HepG2 (cell line): ENCODE data around the gene IFI35. TPM values are rescaled to one million over a fixed set of nuclear protein-coding genes. Genes with fewer than 3 reads are reported as not detected.

Experiments
- FOXP1 ChIP-seq, 2 experiments: fragments of 450-650 bp in 1 of 2; IDR thresholded peaks; 2 replicates each; pipeline ENCODE4 v1.6.1; 2017 to 2018; ENCODE audit warnings: antibody characterized with exemption in 1 of 2
- HNRNPLL ChIP-seq: fragments of 200-400 bp; formaldehyde crosslinking; IDR thresholded peaks from 2 replicates; pipeline ENCODE4 v1.6.1; 2017; ENCODE audit warnings: mild to moderate bottlenecking, low read depth, low read length; ENCODE audit not compliant: poor library complexity, severe bottlenecking
- KLF11 ChIP-seq: IDR thresholded peaks from 2 replicates; pipeline ENCODE4 v1.6.1; 2016; ENCODE audit warnings: missing compliant biosample characterization
- MBD4 ChIP-seq: IDR thresholded peaks from 2 replicates; pipeline ENCODE4 v1.6.1; 2012; ENCODE audit warnings: low read length, inconsistent platforms, borderline replicate concordance
- MED1 ChIP-seq: sonication (generic); formaldehyde crosslinking; IDR thresholded peaks from 2 replicates; pipeline ENCODE4 v1.4.0; 2020; ENCODE audit warnings: missing genetic modification reagents
- MEIS2 ChIP-seq: sonication (generic); formaldehyde crosslinking; IDR thresholded peaks from 2 replicates; pipeline ENCODE4 v1.9.0; 2021; ENCODE audit warnings: mild to moderate bottlenecking, missing genetic modification reagents
- PHF5A ChIP-seq: IDR thresholded peaks from one replicate; pipeline ENCODE4 v1.6.1; 2018; ENCODE audit warnings: low read depth, missing genetic modification reagents; ENCODE audit not compliant: unreplicated experiment
- RBM39 ChIP-seq: fragments of 200-400 bp; formaldehyde crosslinking; IDR thresholded peaks from one replicate; pipeline ENCODE4 v1.6.1; 2018; ENCODE audit warnings: antibody characterized with exemption, mild to moderate bottlenecking, low read depth, low read length; ENCODE audit not compliant: poor library complexity, severe bottlenecking
- SCMH1 ChIP-seq: sonication (generic); formaldehyde crosslinking; IDR thresholded peaks from 2 replicates; pipeline ENCODE4 v1.9.0; 2021; ENCODE audit warnings: missing genetic modification reagents, mild to moderate bottlenecking, borderline replicate concordance
- SMC3 ChIP-seq: IDR thresholded peaks from 2 replicates; pipeline ENCODE4 v1.6.1; 2011; ENCODE audit warnings: low read length, improper control_type of control experiment
- TCF12 ChIP-seq, 2 experiments: fragments of 450-650 bp in 1 of 2; sonication (generic) in 1 of 2; formaldehyde crosslinking in 1 of 2; IDR thresholded peaks; 2 replicates each; pipeline versions ENCODE4 v1.6.1 to v1.8.0; 2017 to 2022; ENCODE audit warnings: antibody characterized with exemption in 1 of 2, mild to moderate bottlenecking in 1 of 2, missing genetic modification reagents in 1 of 2, moderate library complexity in 1 of 2
- TEAD2 ChIP-seq: sonication (generic); formaldehyde crosslinking; IDR thresholded peaks from 2 replicates; pipeline ENCODE4 v1.9.0; 2021; ENCODE audit warnings: missing genetic modification reagents
- ZNF543 ChIP-seq: sonication (generic); formaldehyde crosslinking; IDR thresholded peaks from 2 replicates; pipeline ENCODE4 v1.4.0; 2020; ENCODE audit warnings: mild to moderate bottlenecking, missing genetic modification reagents
- ZNF598 ChIP-seq: sonication (generic); formaldehyde crosslinking; IDR thresholded peaks from 2 replicates; pipeline ENCODE4 v1.5.1; 2020; ENCODE audit warnings: mild to moderate bottlenecking, missing genetic modification reagents, borderline replicate concordance
- ZNF792 ChIP-seq: IDR thresholded peaks from 2 replicates; pipeline ENCODE4 v1.6.1; 2016
- ZNF883 ChIP-seq: sonication (generic); formaldehyde crosslinking; IDR thresholded peaks from 2 replicates; pipeline ENCODE4 v1.5.1; 2020; ENCODE audit warnings: mild to moderate bottlenecking, missing genetic modification reagents; ENCODE audit errors: not compliant biosample characterization
- polyA plus RNA-seq, 8 experiments: library from polyadenylated mRNA; depleted of rRNA in 3 of 8; stranded (reverse) in 7 of 8; unstranded in 1 of 8; fragments of >200 nt; fragmentation: Illumina TruSeq in 4 of 8; extraction: Trizol in 4 of 8; gene quantifications; 2 replicates each; pipeline versions ENCODE4 v1.2.1 to v1.2.3, GENCODE V29; 2011 to 2016; ENCODE audit warnings: low read depth in 4 of 8, missing spikeins in 1 of 8, mixed read lengths in 1 of 8; ENCODE audit not compliant: insufficient read depth in 1 of 8
- total RNA-seq, 5 experiments: library from RNA; depleted of rRNA; stranded (reverse); fragments of >200 nt; fragmentation: Illumina TruSeq; extraction: Trizol; gene quantifications; 2 replicates each; pipeline ENCODE4 v1.2.3, GENCODE V29; 2016; ENCODE audit warnings: low read depth in 1 of 5
- TF ChIP-seq, protein P1 (sequence below): sonication (generic); formaldehyde crosslinking; IDR thresholded peaks from 2 replicates; pipeline ENCODE4 v1.5.0; 2020; ENCODE audit warnings: mild to moderate bottlenecking, missing genetic modification reagents
- TF ChIP-seq, protein P2 (sequence below): sonication (generic); formaldehyde crosslinking; IDR thresholded peaks from 2 replicates; pipeline ENCODE4 v1.4.0; 2020; ENCODE audit warnings: missing genetic modification reagents
- TF ChIP-seq, protein P3 (sequence below): sonication (generic); formaldehyde crosslinking; IDR thresholded peaks from 2 replicates; pipeline ENCODE4 v1.4.0; 2020; ENCODE audit warnings: missing genetic modification reagents
- TF ChIP-seq, protein P4 (sequence below): IDR thresholded peaks from 2 replicates; pipeline ENCODE4 v1.4.0; 2020; ENCODE audit warnings: mild to moderate bottlenecking, missing genetic modification reagents

IFI35 gene
- total and polyA plus RNA-seq, 2 of the 13 experiments (the other 11 are each of a cell fraction or from before 2014, with no cell fraction given), result 28.9 to 38.1 TPM

DNA sequence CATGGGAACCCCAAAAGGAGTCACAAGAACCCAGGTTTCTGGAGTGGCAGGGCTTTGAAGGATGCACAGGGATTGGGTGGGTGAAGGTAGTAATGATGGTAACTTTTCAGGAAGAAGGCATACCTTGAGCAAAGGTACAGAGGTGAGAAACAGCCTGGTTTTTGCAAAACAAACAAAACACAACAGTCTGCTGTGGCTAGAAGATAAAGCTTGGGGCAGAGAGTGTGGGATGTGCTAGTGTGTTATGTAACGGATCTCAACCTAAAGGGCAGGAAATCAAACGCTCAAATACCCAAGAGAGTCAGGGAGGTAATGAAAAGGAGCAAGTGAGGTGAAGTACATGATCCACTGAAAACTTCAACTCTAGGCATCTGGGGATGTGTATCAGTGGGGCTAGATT lies 31.3 kb upstream of the IFI35 start (continued):
- peak; percentile 48; the same call in 1 of the 2 replicates for TF ChIP-seq ZNF792
- no peak for TF ChIP-seq SCMH1 (CRISPR knock-in tag)
- no peak for TF ChIP-seq ZNF598 (CRISPR knock-in tag)
- TF ChIP-seq, protein P1, sequence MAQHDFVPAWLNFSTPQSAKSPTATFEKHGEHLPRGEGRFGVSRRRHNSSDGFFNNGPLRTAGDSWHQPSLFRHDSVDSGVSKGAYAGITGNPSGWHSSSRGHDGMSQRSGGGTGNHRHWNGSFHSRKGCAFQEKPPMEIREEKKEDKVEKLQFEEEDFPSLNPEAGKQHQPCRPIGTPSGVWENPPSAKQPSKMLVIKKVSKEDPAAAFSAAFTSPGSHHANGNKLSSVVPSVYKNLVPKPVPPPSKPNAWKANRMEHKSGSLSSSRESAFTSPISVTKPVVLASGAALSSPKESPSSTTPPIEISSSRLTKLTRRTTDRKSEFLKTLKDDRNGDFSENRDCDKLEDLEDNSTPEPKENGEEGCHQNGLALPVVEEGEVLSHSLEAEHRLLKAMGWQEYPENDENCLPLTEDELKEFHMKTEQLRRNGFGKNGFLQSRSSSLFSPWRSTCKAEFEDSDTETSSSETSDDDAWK (CRISPR knock-in tag), result no peak
- no peak for TF ChIP-seq PHF5A
- TF ChIP-seq, protein P2, sequence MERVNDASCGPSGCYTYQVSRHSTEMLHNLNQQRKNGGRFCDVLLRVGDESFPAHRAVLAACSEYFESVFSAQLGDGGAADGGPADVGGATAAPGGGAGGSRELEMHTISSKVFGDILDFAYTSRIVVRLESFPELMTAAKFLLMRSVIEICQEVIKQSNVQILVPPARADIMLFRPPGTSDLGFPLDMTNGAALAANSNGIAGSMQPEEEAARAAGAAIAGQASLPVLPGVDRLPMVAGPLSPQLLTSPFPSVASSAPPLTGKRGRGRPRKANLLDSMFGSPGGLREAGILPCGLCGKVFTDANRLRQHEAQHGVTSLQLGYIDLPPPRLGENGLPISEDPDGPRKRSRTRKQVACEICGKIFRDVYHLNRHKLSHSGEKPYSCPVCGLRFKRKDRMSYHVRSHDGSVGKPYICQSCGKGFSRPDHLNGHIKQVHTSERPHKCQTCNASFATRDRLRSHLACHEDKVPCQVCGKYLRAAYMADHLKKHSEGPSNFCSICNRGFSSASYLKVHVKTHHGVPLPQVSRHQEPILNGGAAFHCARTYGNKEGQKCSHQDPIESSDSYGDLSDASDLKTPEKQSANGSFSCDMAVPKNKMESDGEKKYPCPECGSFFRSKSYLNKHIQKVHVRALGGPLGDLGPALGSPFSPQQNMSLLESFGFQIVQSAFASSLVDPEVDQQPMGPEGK, result no peak
- no peak for TF ChIP-seq TEAD2 (CRISPR knock-in tag)
- no peak for TF ChIP-seq RBM39
- no peak for TF ChIP-seq ZNF883 (CRISPR knock-in tag)
- no peak for TF ChIP-seq MEIS2 (CRISPR knock-in tag)
- TF ChIP-seq, protein P3, sequence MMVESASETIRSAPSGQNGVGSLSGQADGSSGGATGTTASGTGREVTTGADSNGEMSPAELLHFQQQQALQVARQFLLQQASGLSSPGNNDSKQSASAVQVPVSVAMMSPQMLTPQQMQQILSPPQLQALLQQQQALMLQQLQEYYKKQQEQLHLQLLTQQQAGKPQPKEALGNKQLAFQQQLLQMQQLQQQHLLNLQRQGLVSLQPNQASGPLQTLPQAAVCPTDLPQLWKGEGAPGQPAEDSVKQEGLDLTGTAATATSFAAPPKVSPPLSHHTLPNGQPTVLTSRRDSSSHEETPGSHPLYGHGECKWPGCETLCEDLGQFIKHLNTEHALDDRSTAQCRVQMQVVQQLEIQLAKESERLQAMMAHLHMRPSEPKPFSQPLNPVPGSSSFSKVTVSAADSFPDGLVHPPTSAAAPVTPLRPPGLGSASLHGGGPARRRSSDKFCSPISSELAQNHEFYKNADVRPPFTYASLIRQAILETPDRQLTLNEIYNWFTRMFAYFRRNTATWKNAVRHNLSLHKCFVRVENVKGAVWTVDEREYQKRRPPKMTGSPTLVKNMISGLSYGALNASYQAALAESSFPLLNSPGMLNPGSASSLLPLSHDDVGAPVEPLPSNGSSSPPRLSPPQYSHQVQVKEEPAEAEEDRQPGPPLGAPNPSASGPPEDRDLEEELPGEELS (CRISPR knock-in tag), result peak; percentile 64; the same call in 1 of the 2 replicates
- no peak for TF ChIP-seq HNRNPLL
- no peak for TF ChIP-seq SMC3
- no peak for TF ChIP-seq TCF12 (IDR thresholded peaks at IDR 0.05)
- TF ChIP-seq TCF12 (CRISPR knock-in tag; IDR thresholded peaks at IDR 0.05), result no peak
- 0 out of 2 replicates have a peak, but pooled peaks have one; percentile 10 for TF ChIP-seq MED1 (CRISPR knock-in tag)
- TF ChIP-seq, protein P4, sequence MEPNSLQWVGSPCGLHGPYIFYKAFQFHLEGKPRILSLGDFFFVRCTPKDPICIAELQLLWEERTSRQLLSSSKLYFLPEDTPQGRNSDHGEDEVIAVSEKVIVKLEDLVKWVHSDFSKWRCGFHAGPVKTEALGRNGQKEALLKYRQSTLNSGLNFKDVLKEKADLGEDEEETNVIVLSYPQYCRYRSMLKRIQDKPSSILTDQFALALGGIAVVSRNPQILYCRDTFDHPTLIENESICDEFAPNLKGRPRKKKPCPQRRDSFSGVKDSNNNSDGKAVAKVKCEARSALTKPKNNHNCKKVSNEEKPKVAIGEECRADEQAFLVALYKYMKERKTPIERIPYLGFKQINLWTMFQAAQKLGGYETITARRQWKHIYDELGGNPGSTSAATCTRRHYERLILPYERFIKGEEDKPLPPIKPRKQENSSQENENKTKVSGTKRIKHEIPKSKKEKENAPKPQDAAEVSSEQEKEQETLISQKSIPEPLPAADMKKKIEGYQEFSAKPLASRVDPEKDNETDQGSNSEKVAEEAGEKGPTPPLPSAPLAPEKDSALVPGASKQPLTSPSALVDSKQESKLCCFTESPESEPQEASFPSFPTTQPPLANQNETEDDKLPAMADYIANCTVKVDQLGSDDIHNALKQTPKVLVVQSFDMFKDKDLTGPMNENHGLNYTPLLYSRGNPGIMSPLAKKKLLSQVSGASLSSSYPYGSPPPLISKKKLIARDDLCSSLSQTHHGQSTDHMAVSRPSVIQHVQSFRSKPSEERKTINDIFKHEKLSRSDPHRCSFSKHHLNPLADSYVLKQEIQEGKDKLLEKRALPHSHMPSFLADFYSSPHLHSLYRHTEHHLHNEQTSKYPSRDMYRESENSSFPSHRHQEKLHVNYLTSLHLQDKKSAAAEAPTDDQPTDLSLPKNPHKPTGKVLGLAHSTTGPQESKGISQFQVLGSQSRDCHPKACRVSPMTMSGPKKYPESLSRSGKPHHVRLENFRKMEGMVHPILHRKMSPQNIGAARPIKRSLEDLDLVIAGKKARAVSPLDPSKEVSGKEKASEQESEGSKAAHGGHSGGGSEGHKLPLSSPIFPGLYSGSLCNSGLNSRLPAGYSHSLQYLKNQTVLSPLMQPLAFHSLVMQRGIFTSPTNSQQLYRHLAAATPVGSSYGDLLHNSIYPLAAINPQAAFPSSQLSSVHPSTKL (CRISPR knock-in tag), result peak; percentile 59
- TF ChIP-seq KLF11, result 0 out of 2 replicates have a peak, but pooled peaks have one; percentile 43
- no peak for TF ChIP-seq MBD4
- no peak for TF ChIP-seq ZNF543
- no peak for TF ChIP-seq FOXP1 (IDR thresholded peaks at IDR 0.05)
- peak; percentile 62; the same call in 1 of the 2 replicates for TF ChIP-seq FOXP1 (CRISPR knock-in tag; IDR thresholded peaks at IDR 0.05)
